ENCODE data around the gene SLC16A14. TPM values are rescaled to one million over a fixed set of nuclear protein-coding genes. Genes with fewer than 3 reads are reported as not detected.

SLC16A14 gene
- polyA plus RNA-seq, 6 donors from 2014 or later = 0.25 to 0.44 (median 0.27) TPM; not detected in 2

GRCh38 chr2:230060672-230061293 is 7.9 kb downstream of the SLC16A14 start:
- H3K9me3 Mint-ChIP-seq = no peaks in the 10 kb centered on the region
- H3K36me3 Mint-ChIP-seq = peaks cover 0 to 5% of the 10 kb centered on the region in 2 donors
- DNase-seq (no peak), ATAC-seq (ENCODE audit: low read depth in 2 of 2) (no peak)
- no peak overlapping the region for H3K27ac Mint-ChIP-seq
- no peak overlapping the region for H3K4me3 Mint-ChIP-seq
- peaks cover 0 to 5% (median 4%) of the 10 kb centered on the region in 3 donors for H3K27me3 Mint-ChIP-seq
- no peaks in the 10 kb centered on the region for H3K4me1 Mint-ChIP-seq

GRCh38 chr2:230053753-230054478 is 14.8 kb downstream of the SLC16A14 start:
- peaks cover 0 to 5% of the 10 kb centered on the region in 2 donors for H3K36me3 Mint-ChIP-seq
- H3K27ac Mint-ChIP-seq = peak overlapping the region in 1 of 6 donors; percentile 73
- peaks cover 4 to 9% (median 9%) of the 10 kb centered on the region in 3 donors for H3K4me1 Mint-ChIP-seq
- H3K27me3 Mint-ChIP-seq = no peaks in the 10 kb centered on the region
- no peak for DNase-seq
- no peak overlapping the region for H3K4me3 Mint-ChIP-seq
- ATAC-seq (ENCODE audit: low read depth in 2 of 2) = no peak
- no peaks in the 10 kb centered on the region for H3K9me3 Mint-ChIP-seq

GRCh38 chr2:230052299-230052698 is 16.4 kb downstream of the SLC16A14 start:
- H3K27ac Mint-ChIP-seq = no peak overlapping the region
- no peaks in the 10 kb centered on the region for H3K36me3 Mint-ChIP-seq
- peaks cover 4 to 9% (median 9%) of the 10 kb centered on the region in 3 donors for H3K4me1 Mint-ChIP-seq
- ATAC-seq (ENCODE audit: low read depth in 2 of 2) (no peak), DNase-seq (no peak)
- H3K9me3 Mint-ChIP-seq = no peaks in the 10 kb centered on the region
- H3K4me3 Mint-ChIP-seq = no peak overlapping the region
- no peaks in the 10 kb centered on the region for H3K27me3 Mint-ChIP-seq

GRCh38 chr2:230050136-230050535 is 18.6 kb downstream of the SLC16A14 start:
- Mint-ChIP-seq H3K36me3 (no peaks in the 10 kb centered on the region), H3K4me3 (no peak overlapping the region), H3K4me1 (peaks cover 4 to 9% (median 9%) of the 10 kb centered on the region in 3 donors), H3K9me3 (no peaks in the 10 kb centered on the region), H3K27ac (no peak overlapping the region), H3K27me3 (no peaks in the 10 kb centered on the region)
- DNase-seq (no peak), ATAC-seq (ENCODE audit: low read depth in 2 of 2) (no peak)

- no peak overlapping the region for H3K27ac Mint-ChIP-seq
- no peaks in the 10 kb centered on the region for H3K9me3 Mint-ChIP-seq
- ATAC-seq (ENCODE audit: low read depth in 2 of 2) = no peak
- H3K4me3 Mint-ChIP-seq = no peak overlapping the region
- no peaks in the 10 kb centered on the region for H3K4me1 Mint-ChIP-seq
- no peaks in the 10 kb centered on the region for H3K27me3 Mint-ChIP-seq
- no peak for DNase-seq
- H3K36me3 Mint-ChIP-seq = peaks cover 0 to under 1% of the 10 kb centered on the region in 2 donors
Measured at GRCh38 chr2:230048010-230048671, 20.6 kb downstream of the SLC16A14 start.

GRCh38 chr2:230046491-230046890 is 22.2 kb downstream of the SLC16A14 start:
- H3K27me3 Mint-ChIP-seq = no peaks in the 10 kb centered on the region
- DNase-seq (no peak), ATAC-seq (ENCODE audit: low read depth in 2 of 2) (no peak)
- H3K9me3 Mint-ChIP-seq = peaks cover 0 to 3% (median 0%) of the 10 kb centered on the region in 7 donors
- no peaks in the 10 kb centered on the region for H3K4me1 Mint-ChIP-seq
- H3K27ac Mint-ChIP-seq = no peak overlapping the region
- H3K36me3 Mint-ChIP-seq = peaks cover 0 to 6% of the 10 kb centered on the region in 2 donors
- H3K4me3 Mint-ChIP-seq = no peak overlapping the region

- peaks cover 0 to 6% of the 10 kb centered on the region in 2 donors for H3K36me3 Mint-ChIP-seq
- H3K4me1 Mint-ChIP-seq = no peaks in the 10 kb centered on the region
- DNase-seq = no peak
- no peak for ATAC-seq (ENCODE audit: low read depth in 2 of 2)
- H3K9me3 Mint-ChIP-seq = peaks cover 0 to 3% (median 0%) of the 10 kb centered on the region in 7 donors
- H3K27me3 Mint-ChIP-seq = no peaks in the 10 kb centered on the region
- H3K4me3 Mint-ChIP-seq = no peak overlapping the region
- H3K27ac Mint-ChIP-seq = no peak overlapping the region
Measured at GRCh38 chr2:230043461-230043860, 25.3 kb downstream of the SLC16A14 start.

- Mint-ChIP-seq H3K27me3 (no peaks in the 10 kb centered on the region), H3K9me3 (peaks cover 0 to 3% (median 0%) of the 10 kb centered on the region in 7 donors), H3K4me3 (no peak overlapping the region), H3K4me1 (no peaks in the 10 kb centered on the region), H3K36me3 (peaks cover 0 to 6% of the 10 kb centered on the region in 2 donors), H3K27ac (peak overlapping the region in 1 of 6 donors; percentile 49)
- no peak for DNase-seq
- ATAC-seq (ENCODE audit: low read depth in 2 of 2) = no peak
Measured at GRCh38 chr2:230043025-230043424, 25.7 kb downstream of the SLC16A14 start.

- Mint-ChIP-seq H3K27ac (no peak overlapping the region), H3K27me3 (no peaks in the 10 kb centered on the region), H3K4me1 (no peaks in the 10 kb centered on the region), H3K36me3 (peaks cover 0 to 6% of the 10 kb centered on the region in 2 donors), H3K9me3 (peaks cover 0 to 3% (median 0%) of the 10 kb centered on the region in 7 donors), H3K4me3 (no peak overlapping the region)
- DNase-seq = no peak
- ATAC-seq (ENCODE audit: low read depth in 2 of 2) = no peak
Measured at GRCh38 chr2:230042195-230042594, 26.5 kb downstream of the SLC16A14 start.

GRCh38 chr2:230023313-230023712 is 45.4 kb downstream of the SLC16A14 start:
- Mint-ChIP-seq H3K27me3 (no peaks in the 10 kb centered on the region), H3K27ac (no peak overlapping the region), H3K36me3 (no peaks in the 10 kb centered on the region), H3K4me3 (no peak overlapping the region), H3K4me1 (no peaks in the 10 kb centered on the region), H3K9me3 (no peaks in the 10 kb centered on the region)
- no peak for ATAC-seq (ENCODE audit: low read depth in 2 of 2)
- no peak for DNase-seq

GRCh38 chr2:230019742-230020141 is 49.0 kb downstream of the SLC16A14 start:
- no peak for ATAC-seq (ENCODE audit: low read depth in 2 of 2)
- H3K4me3 Mint-ChIP-seq = no peak overlapping the region

GRCh38 chr2:230018153-230018552 is 50.6 kb downstream of the SLC16A14 start:
- no peaks in the 10 kb centered on the region for H3K36me3 Mint-ChIP-seq
- H3K27ac Mint-ChIP-seq = no peak overlapping the region
- no peak for DNase-seq
- H3K4me3 Mint-ChIP-seq = no peak overlapping the region
- no peak for ATAC-seq (ENCODE audit: low read depth in 2 of 2)
- peaks cover 0 to 2% (median 0%) of the 10 kb centered on the region in 7 donors for H3K9me3 Mint-ChIP-seq
- H3K4me1 Mint-ChIP-seq = no peaks in the 10 kb centered on the region
- no peaks in the 10 kb centered on the region for H3K27me3 Mint-ChIP-seq

More at GRCh38 chr2:230019742-230020141, 49.0 kb downstream of the SLC16A14 start:
- no peaks in the 10 kb centered on the region for H3K36me3 Mint-ChIP-seq
- peaks cover 0 to 2% (median 0%) of the 10 kb centered on the region in 7 donors for H3K9me3 Mint-ChIP-seq
- no peak for DNase-seq
- no peaks in the 10 kb centered on the region for H3K27me3 Mint-ChIP-seq
- H3K4me1 Mint-ChIP-seq = no peaks in the 10 kb centered on the region
- H3K27ac Mint-ChIP-seq = no peak overlapping the region

- Mint-ChIP-seq H3K4me3 (no peak overlapping the region), H3K9me3 (peaks cover 0 to 2% (median 0%) of the 10 kb centered on the region in 7 donors)
Measured at GRCh38 chr2:230016844-230017243, 51.9 kb downstream of the SLC16A14 start.

More at GRCh38 chr2:230016844-230017243, 51.9 kb downstream of the SLC16A14 start:
- ATAC-seq (ENCODE audit: low read depth in 2 of 2) (no peak), DNase-seq (no peak)
- Mint-ChIP-seq H3K27me3 (no peaks in the 10 kb centered on the region), H3K36me3 (no peaks in the 10 kb centered on the region), H3K27ac (no peak overlapping the region), H3K4me1 (no peaks in the 10 kb centered on the region)
